HG03354 (cell line): ENCODE measurements around the gene CCDC92.

ENCODE experiments used
- ATAC-seq: cut with Tn5 transposase; IDR thresholded peaks from one replicate; pipeline ENCODE4 v1.9.1; 2021; ENCODE audit warnings: mild to moderate bottlenecking; ENCODE audit not compliant: unreplicated experiment, poor library complexity, severe bottlenecking

The CCDC92 gene

GRCh38 chr12:124004233-124004875 lies 31.7 kb upstream of the CCDC92 start:
- no peak for ATAC-seq

- ATAC-seq: no peak
Observed at GRCh38 chr12:124002654-124003053, 30.0 kb upstream of the CCDC92 start.

DNA sequence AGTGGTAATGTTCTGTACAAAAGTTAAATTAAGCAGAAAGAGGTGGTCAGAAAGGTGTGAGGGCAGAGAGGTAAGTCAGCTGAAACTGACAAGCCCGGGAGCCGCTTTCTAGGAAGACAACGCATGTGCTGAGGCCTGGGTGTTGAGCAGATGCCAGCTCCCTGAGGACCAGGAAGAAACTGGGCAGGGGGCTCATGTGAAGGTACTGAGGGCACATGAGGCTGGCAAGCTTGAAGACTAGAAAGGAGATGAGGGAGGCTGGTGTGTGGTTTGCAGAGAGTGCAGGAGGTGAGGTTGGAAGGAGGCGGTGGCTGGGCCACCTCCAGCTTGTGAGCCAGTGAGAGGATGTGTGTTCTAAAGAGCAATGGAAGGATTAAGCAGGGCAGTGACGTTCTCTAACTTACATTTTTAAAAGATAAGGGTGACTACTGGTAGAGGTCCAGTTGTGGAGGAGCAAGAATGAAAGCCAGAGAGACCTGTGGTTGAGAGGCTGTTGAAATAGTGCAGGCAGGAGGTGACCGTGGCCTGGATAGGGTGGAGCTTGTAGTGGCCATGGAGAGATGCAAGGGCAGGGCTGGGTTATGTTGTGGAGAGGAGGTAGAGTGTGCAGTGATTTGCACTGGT lies 29.5 kb upstream of the CCDC92 start:
- no peak for ATAC-seq

DNA sequence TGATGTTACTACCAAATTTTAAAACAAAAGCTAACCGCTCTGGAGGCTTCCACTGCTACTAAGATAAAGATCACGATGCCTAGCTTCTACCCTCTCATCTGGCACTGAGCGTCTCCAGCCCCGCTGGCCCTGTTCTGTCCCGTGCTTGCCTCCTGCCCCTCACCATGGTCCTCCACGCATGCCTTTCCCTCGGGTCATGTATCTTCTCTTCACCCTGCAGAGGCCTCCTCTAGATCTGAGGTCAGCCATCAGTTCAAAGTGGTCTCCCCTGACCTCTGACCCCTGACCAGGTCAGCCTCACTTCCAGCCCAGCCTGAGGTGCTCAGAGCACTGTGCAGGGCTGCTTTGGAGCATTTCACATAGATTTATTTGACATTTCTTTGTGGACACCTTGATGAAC lies 28.7 kb upstream of the CCDC92 start:
- no peak for ATAC-seq

GRCh38 chr12:124000111-124000510 lies 27.5 kb upstream of the CCDC92 start:
- no peak for ATAC-seq

DNA sequence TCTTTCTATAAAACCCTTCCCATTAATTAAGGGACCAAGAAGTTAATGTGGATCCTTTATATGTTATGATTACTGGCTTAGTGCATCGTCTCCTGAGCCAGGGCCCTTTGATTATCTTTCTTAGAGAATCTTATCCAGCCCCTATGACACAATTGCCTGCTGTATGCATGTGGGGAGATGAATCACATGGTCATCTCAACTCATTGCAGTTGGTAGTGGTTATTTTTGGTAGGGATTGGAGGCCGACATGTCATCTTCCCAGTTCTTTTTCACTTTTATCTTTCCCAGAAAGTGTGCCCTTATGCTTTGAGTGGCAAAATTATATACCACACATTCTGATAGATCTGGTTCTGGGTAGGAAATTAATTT lies 26.3 kb upstream of the CCDC92 start:
- ATAC-seq: no peak

- ATAC-seq: no peak
Observed at GRCh38 chr12:123998344-123998990, 25.8 kb upstream of the CCDC92 start.

- ATAC-seq: no peak
Observed at GRCh38 chr12:123997908-123998307, 25.3 kb upstream of the CCDC92 start.

DNA sequence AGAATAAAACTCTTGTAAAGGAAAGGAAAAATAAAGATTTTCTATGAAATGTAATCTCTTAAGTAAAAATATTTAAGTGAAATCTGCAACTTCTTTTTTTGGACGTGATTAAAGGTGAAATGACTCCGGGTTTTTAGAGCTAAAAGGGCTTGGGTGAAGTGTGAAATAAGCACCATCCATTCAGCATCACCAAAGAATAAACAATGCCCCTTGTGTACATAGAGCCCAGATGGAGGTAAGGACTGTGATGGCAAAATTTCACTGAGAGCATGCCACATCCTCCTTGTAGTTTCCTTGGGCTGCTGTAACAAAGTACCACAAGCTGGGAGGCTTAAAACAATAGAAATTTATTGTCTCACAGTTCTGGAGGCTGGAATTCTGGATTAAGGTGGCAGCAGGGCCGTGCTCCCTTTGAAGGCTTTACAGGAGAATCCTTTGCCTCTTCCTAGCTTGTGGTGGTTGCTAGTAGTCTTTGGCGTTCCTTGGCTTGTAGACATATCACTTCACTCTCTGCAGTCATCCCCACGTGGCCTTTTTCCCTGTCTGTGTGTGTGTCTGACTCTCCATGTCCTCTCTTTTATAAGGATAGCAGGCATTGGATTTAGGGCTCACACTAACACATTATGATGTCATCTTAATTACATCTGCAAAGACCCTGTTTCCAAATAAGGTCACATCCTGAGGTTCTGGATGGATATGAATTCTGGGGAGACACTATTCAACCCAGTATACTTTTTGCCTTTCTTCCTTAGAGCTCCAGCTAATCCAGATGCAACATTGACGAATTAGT lies 24.6 kb upstream of the CCDC92 start:
- ATAC-seq: no peak

GRCh38 chr12:123996581-123996980 lies 23.9 kb upstream of the CCDC92 start:
- no peak for ATAC-seq

DNA sequence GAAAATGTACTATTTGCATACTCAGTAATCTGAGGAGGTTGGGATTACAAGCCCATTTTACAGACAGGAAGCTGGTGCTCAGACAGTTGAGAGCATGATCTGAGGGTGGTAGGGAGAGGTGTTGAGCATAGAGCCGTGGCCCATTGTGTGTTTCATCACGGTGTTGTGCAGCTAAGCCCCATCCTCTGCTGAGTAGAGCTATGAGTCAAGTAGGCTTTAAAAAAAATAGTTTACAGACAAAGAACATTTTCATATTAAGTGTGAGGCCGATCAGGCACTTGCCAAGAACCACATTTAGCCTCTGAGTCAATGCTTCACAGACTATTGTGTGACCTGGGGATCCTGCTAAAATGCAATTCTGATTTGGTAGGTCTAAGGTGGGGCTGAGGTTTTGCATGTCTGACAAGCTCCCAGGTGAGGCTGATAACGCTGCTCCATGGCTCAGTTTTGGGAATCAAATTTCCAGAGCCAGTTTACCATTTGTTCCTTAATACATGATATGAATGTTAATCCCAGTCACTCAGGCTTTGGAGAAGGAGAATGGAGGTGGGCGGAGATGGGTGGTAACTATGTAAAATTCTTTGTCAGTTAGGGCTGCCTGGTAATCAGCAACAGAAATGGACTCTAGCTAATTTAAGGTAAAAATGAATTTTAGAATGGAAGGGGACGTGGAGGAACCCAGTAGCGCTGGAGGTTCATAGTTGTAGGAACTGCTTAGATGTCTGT lies 22.6 kb upstream of the CCDC92 start:
- no peak for ATAC-seq

GRCh38 chr12:123992118-123992825 lies 19.6 kb upstream of the CCDC92 start:
- no peak for ATAC-seq

GRCh38 chr12:123991372-123991951 lies 18.8 kb upstream of the CCDC92 start:
- no peak for ATAC-seq

- ATAC-seq: no peak
Observed at GRCh38 chr12:123990511-123990910, 17.9 kb upstream of the CCDC92 start.

GRCh38 chr12:123989753-123990152 lies 17.1 kb upstream of the CCDC92 start:
- ATAC-seq: no peak

DNA sequence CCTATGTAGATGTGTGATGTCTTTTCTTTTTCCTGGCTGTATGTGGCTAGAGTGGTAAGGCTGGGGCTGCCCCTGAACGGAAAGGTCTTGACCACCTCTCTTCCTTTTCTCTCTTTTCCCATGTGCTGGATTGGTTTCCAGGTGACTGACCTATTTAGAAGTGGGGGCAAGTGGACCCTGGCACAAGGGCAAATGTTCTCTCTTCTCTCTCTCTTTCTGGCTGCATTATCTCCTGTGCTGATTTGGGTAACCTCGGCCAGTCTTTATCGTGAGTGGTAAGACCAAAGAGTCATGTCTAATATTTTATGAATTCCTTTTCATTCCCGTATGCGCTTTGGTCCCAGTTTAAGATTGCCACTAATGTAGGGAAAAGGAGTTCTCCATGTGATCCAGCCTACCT lies 16.5 kb upstream of the CCDC92 start:
- ATAC-seq: no peak

DNA sequence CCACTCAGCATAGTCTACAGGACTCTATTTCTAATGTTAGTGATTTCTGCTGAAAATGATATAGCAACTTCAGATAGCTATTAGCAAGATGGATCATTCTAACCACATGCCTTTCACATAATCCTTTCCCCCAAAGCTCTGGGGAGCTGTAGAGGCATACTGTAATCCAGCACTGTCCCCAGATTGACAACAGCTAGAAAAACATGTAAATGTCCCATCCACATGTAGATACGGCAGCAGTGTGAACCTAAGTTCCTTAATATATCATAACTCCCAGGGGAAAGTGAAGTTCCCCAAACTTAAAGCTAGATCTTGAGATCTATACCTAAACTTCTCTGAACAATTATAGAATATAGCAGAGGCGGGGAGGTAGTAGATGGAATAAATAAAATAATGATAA lies 14.4 kb upstream of the CCDC92 start:
- no peak for ATAC-seq

DNA sequence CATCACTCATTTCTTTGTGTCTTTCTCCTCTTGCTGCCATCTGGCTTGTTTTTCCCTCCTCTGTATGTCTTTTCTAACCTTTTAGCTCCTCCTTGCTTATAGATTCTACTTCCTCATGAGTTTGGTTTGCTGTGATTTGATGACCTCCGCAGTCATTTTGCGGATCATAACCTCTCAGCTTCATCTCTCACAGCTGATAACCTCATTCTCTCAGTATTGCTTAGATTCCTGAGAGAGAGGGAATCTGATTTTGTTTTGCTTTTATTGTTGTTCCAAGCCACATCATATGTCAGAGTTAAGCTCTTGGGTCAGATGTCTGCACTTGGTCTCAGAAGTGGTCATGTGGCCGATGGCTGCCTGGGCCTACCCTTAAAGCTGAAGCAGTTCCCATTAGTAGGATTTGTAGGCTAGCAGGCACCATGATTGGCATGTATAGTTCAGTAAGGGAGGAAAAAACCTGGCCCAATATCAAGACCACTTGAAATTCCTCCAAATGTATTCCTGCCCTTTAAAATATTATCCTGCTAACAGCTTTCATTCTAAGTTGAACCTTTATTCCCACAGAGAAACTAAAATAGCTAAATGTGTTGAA lies 13.8 kb upstream of the CCDC92 start:
- no peak for ATAC-seq

DNA sequence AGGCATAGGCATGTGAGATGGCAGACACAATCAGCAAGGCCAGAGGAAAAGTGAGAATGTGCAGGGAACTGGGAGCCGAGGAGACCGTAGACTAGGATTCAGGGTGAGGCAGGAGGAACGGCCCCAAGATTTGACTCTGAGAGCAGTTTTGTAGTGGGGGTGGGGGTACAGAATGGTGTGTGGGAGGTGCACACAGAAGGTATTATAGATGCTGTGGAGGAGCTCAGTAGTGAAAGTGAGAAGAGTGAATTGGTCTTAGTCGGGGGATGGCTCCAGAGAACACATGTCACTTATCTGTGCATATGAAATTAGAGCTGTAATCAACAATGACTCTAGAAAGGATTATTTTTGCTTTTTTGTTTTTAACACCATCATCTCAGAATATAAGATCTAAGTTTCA lies 12.3 kb upstream of the CCDC92 start:
- ATAC-seq: no peak
